ENCODE data around the gene ST3GAL3. TPM values are rescaled to one million over a fixed set of nuclear protein-coding genes. Genes with fewer than 3 reads are reported as not detected.

The ST3GAL3 gene
- total RNA-seq, 2 donors from 2014 or later, result 13.8 to 35.0 TPM

DNA sequence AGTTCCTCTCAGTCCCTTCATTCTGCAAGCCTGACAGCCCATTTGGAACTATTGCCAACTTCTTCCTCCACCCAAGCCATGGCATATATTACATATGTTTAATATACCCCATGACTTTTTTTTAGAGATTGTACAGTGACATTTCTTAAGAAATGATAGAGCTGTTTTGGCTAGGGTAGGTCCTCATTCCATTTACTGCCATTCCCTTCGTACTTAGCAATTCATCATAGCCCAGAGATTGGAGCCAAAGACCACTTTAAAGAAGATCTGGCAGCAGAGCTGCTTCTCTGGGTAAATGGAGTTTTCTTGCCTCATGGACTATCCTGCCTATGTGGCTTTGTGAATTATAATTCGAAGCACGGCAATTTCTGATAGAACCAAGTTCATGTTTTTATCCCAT, 93.4 kb downstream of the ST3GAL3 start:
- TF ChIP-seq POLR2A (IDR thresholded peaks at IDR 0.05) (no peak), POLR2AphosphoS5 (IDR thresholded peaks at IDR 0.05) (no peak), CTCF (IDR thresholded peaks at IDR 0.05) (no peak)
- Histone ChIP-seq H3K4me3 (no peak overlapping the region), H3K9me3 (no peaks in the 10 kb centered on the region), H3K36me3 (no peaks in the 10 kb centered on the region), H3K27me3 (replicated peaks; ENCODE audit: insufficient read depth) (no peaks in the 10 kb centered on the region), H3K4me1 (replicated peaks) (no peaks in the 10 kb centered on the region), H3K27ac (no peak overlapping the region)
- no peak for DNase-seq (ENCODE audit: low spot score)
- 93% methylated on average over 3 of the region's 3 CpGs for WGBS
- intact Hi-C loops (cut with DNase I), result no loop called here

GRCh38 chr1:43801203-43801602, 93.9 kb downstream of the ST3GAL3 start:
- Histone ChIP-seq H3K4me1 (replicated peaks) (no peaks in the 10 kb centered on the region), H3K4me3 (no peak overlapping the region), H3K27me3 (replicated peaks; ENCODE audit: insufficient read depth) (no peaks in the 10 kb centered on the region), H3K9me3 (no peaks in the 10 kb centered on the region), H3K27ac (no peak overlapping the region), H3K36me3 (no peaks in the 10 kb centered on the region)
- intact Hi-C loops (cut with DNase I), result no loop called here
- DNase-seq (ENCODE audit: low spot score), result no peak
- 75% methylated on average over 3 of the region's 3 CpGs for WGBS
- TF ChIP-seq POLR2A (IDR thresholded peaks at IDR 0.05) (no peak), POLR2AphosphoS5 (IDR thresholded peaks at IDR 0.05) (no peak), CTCF (IDR thresholded peaks at IDR 0.05) (no peak)

DNA sequence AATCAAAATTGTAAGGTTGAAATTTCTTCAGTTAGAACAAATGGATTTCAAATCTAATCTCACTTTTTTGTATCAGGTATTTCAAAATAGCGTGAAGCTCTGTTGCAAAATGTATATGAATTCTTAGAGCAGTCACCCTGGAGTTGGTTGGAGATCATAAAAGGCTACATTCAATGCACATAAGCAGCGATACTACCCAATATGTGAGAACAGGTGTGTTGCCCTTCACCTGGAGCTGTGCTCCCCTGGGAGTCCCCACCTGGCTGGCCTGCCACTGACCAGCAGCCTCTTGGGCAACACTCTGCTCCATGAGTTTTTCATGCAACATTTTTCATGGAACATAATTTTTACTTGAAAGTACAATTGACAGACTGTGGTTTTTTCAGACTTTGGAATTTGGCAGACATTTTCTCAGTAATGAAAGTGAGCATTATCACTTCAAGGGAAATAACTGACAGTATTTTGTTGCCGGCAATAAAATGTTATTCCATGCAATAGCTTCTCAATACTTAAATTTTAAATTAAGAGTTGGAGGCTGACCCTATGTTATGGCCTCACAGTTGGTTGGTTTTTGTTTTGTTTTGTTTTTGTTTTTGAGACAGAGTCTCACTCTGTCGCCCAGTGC, 95.1 kb downstream of the ST3GAL3 start:
- no peak for DNase-seq (ENCODE audit: low spot score)
- Histone ChIP-seq H3K4me1 (replicated peaks) (no peaks in the 10 kb centered on the region), H3K36me3 (no peaks in the 10 kb centered on the region), H3K9me3 (no peaks in the 10 kb centered on the region), H3K27me3 (replicated peaks; ENCODE audit: insufficient read depth) (no peaks in the 10 kb centered on the region), H3K4me3 (no peak overlapping the region), H3K27ac (no peak overlapping the region)
- intact Hi-C loops (cut with DNase I), result no loop called here
- no peak for TF ChIP-seq CTCF (IDR thresholded peaks at IDR 0.05)
- TF ChIP-seq POLR2A (IDR thresholded peaks at IDR 0.05), result no peak
- TF ChIP-seq POLR2AphosphoS5 (IDR thresholded peaks at IDR 0.05), result no peak
- whole genome bisulfite sequencing, result 92% methylated on average over 4 of the region's 4 CpGs

DNA sequence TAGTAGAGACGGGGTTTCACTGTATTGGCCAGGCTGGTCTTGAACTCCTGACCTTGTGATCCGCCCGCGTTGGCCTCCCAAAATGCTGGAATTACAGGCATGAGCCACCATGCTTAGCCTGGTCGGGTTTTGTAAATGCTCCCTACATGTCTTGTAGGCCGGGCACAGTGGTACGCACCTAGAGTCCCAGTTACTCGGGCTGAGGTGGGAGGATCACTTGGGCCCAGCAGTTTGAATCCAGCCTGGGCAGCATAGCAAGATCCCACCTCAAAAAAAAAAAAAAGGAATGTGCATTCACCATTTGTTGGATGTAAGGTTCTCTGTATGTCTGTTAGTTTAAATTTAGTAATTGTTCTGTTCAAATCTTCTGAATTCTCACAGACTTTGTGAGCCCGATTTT, 95.8 kb downstream of the ST3GAL3 start:
- no peaks in the 10 kb centered on the region for H3K9me3 ChIP-seq
- H3K4me3 ChIP-seq, result no peak overlapping the region
- no peak for TF ChIP-seq CTCF (IDR thresholded peaks at IDR 0.05)
- TF ChIP-seq POLR2A (IDR thresholded peaks at IDR 0.05), result no peak
- TF ChIP-seq POLR2AphosphoS5 (IDR thresholded peaks at IDR 0.05), result no peak
- intact Hi-C loops (cut with DNase I), result no loop called here
- H3K27ac ChIP-seq, result no peak overlapping the region
- H3K36me3 ChIP-seq, result no peaks in the 10 kb centered on the region
- no peak for DNase-seq (ENCODE audit: low spot score)
- H3K27me3 ChIP-seq (replicated peaks; ENCODE audit: insufficient read depth), result no peaks in the 10 kb centered on the region
- H3K4me1 ChIP-seq (replicated peaks), result no peaks in the 10 kb centered on the region
- WGBS, result 94% methylated on average over 9 of the region's 9 CpGs

- Histone ChIP-seq H3K9me3 (no peaks in the 10 kb centered on the region), H3K27me3 (replicated peaks; ENCODE audit: insufficient read depth) (no peaks in the 10 kb centered on the region), H3K27ac (no peak overlapping the region), H3K4me3 (no peak overlapping the region), H3K36me3 (no peaks in the 10 kb centered on the region), H3K4me1 (replicated peaks) (no peaks in the 10 kb centered on the region)
- no peak for DNase-seq (ENCODE audit: low spot score)
- intact Hi-C loops (cut with DNase I), result no loop called here
- 67% methylated on average over 4 of the region's 4 CpGs for WGBS
- TF ChIP-seq CTCF (IDR thresholded peaks at IDR 0.05), result no peak
- no peak for TF ChIP-seq POLR2AphosphoS5 (IDR thresholded peaks at IDR 0.05)
- no peak for TF ChIP-seq POLR2A (IDR thresholded peaks at IDR 0.05)
Measured at GRCh38 chr1:43803646-43804045, 96.3 kb downstream of the ST3GAL3 start.

Data from prostate gland (tissue), 2 donors.